ENCODE data around the gene TRPC6. TPM values are rescaled to one million over a fixed set of nuclear protein-coding genes. Genes with fewer than 3 reads are reported as not detected.

TRPC6 gene
- total RNA-seq: not detected in 2 replicates

DNA sequence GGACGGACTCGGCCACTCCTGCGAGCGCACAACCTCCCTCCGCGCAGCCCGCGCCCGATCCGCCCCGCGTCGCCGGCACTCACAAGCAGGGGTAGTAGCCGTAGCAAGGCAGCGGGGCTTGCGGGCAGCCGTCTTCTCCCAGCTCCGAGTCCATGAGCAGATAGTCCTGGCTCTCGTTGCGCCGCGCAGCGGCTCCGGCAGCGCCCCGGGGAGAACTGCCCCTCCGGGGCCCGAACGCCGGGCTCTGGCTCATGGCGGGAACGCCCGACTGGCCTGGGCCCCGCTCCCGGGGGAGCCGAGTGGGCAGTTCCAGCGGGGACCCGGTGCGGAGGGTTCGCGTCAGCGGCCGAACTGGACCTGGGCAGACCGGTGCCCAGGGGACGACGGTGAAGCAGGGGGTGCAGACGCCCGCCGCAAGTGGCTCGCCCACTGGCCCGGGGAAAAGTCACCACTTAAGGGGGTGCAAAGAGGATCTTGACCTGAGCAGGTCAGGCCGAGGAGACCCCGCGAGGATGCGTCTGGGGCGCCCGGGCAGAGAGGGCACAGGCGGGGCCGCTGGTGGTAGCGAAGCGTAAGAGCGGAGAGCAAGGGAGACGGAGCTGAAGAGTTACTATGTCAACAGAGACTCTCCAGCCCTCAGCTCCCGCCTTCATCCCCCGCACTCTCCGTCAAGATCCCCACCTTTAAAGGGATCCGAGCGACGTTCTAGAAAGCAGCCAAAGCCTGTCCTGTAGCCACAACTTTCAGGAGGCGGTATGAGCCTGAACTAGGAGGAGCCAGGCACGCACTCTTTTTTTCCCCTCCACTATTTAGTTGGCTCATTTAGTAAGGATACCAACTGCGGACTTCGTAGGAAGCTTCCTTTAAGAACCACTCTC, at the start of gene TRPC6:
Gene TRPC6 (minus strand): TSS at position 757 of the 878 bp plus-strand sequence. CDS start 504 bp downstream, at position 253.
- H3K4me3 Mint-ChIP-seq (ENCODE audit: low read depth): no peak within 1 kb of the TSS
- peaks cover 6% of the 10 kb centered on the region for H3K9me3 Mint-ChIP-seq
- H3K27ac Mint-ChIP-seq: no peak within 1 kb of the TSS
- peaks cover 19% of the 10 kb centered on the region for H3K27me3 Mint-ChIP-seq (ENCODE audit: low read depth)
- intact Hi-C loops (cut with micrococcal nuclease): no loop called here
- DNase-seq (ENCODE audit: low spot score): no peak
- no peaks in the 10 kb centered on the region for H3K4me1 Mint-ChIP-seq (ENCODE audit: low read depth)
- no peaks in the 10 kb centered on the region for H3K36me3 Mint-ChIP-seq (ENCODE audit: low read depth)

DNA sequence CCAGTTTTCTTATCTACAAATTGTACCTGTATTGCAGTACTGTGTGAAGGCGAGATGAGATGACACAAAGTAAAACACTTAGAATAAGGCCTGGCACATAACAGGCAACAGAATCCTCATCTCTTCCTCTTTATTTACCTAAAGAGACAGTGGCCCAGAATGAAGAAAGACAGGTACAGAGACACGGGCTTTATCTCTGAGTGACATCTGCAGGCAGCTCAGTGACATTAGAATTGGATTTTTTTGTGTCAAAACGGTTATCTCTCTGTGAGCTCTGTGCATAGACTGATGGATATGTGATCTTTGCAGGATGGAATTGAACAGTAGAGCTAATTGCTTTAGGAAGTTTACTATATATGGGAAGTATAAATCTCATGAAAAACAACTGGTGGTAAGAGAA, 36.2 kb upstream of the TRPC6 start:
- Mint-ChIP-seq H3K27me3 (ENCODE audit: low read depth) (no peaks in the 10 kb centered on the region), H3K4me1 (ENCODE audit: low read depth) (no peaks in the 10 kb centered on the region), H3K4me3 (ENCODE audit: low read depth) (no peak overlapping the region), H3K27ac (no peak overlapping the region), H3K9me3 (no peaks in the 10 kb centered on the region), H3K36me3 (ENCODE audit: low read depth) (no peaks in the 10 kb centered on the region)
- no peak for DNase-seq (ENCODE audit: low spot score)
- intact Hi-C loops (cut with micrococcal nuclease): no loop called here

DNA sequence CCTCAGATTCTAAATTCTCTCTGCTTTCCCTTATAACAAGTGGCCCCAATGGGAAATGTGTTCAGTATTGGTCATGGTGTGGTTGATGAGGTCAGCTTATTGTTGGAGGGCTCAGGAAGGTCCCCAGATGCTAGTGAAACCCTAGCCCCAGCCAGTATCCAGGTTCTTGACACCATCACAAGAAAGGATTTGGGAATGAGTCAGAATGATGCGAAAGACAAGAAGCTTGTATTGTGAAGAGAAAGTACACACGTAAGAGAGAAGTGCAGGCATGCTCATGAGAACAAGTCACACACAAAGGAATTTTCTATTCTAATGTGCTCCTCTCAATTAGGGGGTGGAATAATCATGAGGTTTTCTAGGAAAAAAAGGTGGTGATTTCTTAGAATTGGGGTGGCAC, 34.9 kb upstream of the TRPC6 start:
- Mint-ChIP-seq H3K27me3 (ENCODE audit: low read depth) (no peaks in the 10 kb centered on the region), H3K4me1 (ENCODE audit: low read depth) (no peaks in the 10 kb centered on the region), H3K9me3 (no peaks in the 10 kb centered on the region), H3K36me3 (ENCODE audit: low read depth) (no peaks in the 10 kb centered on the region), H3K4me3 (ENCODE audit: low read depth) (no peak overlapping the region), H3K27ac (no peak overlapping the region)
- no peak for DNase-seq (ENCODE audit: low spot score)
- intact Hi-C loops (cut with micrococcal nuclease): no loop called here

DNA sequence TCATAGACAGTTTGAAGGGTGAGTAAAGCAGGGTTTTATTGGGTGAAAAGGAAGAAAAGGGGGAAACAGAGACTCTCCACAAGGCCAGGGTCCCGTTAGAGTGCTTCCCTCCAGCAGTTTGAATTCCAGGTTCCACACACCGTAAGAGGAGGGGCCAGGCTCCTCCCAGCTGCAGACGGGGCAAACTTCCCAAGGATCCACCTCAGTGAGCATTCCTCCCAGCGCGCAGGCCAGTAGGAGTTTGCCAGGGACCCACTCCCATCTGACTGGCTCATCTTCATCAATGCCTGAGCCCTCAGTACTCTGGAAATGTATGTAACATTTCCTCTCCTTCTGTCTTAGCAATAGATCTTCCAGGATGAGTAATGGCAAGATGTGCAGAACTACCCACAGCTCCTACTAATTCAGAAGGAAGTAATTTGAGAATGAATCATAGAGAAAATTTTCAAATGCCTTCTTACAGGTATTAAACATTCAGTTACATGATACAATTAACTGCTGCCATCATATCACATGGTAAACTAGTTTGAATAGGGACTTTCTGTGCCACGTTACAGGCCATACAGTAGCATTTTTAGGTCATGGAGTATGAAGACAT, 34.0 kb upstream of the TRPC6 start:
- Mint-ChIP-seq H3K36me3 (ENCODE audit: low read depth) (no peaks in the 10 kb centered on the region), H3K9me3 (no peaks in the 10 kb centered on the region), H3K4me3 (ENCODE audit: low read depth) (no peak overlapping the region), H3K27ac (no peak overlapping the region), H3K4me1 (ENCODE audit: low read depth) (no peaks in the 10 kb centered on the region), H3K27me3 (ENCODE audit: low read depth) (no peaks in the 10 kb centered on the region)
- DNase-seq (ENCODE audit: low spot score): no peak
- intact Hi-C loops (cut with micrococcal nuclease): no loop called here

DNA sequence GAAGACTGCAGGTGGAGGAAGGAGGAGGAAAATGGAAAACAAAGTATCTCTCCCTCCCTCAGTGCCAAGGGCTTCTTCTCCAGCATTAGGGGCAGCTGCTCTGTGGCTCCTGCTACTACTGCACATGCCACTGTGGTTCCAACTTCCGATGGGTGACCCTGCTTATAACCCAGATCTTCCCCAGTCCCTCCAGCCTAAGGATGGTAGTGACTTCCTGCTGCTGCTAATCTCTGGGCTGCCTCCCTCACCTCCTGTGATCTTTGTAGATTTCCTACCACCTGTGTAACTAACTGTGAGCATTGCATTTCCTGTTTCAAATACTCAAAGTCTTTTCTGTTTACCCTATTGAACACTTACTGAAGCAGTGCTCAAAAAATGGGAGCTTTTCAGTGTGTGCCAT, 28.7 kb upstream of the TRPC6 start:
- Mint-ChIP-seq H3K4me1 (ENCODE audit: low read depth) (no peaks in the 10 kb centered on the region), H3K4me3 (ENCODE audit: low read depth) (no peak overlapping the region), H3K9me3 (no peaks in the 10 kb centered on the region), H3K27me3 (ENCODE audit: low read depth) (no peaks in the 10 kb centered on the region), H3K36me3 (ENCODE audit: low read depth) (no peaks in the 10 kb centered on the region), H3K27ac (no peak overlapping the region)
- DNase-seq (ENCODE audit: low spot score): no peak
- intact Hi-C loops (cut with micrococcal nuclease): no loop called here

DNA sequence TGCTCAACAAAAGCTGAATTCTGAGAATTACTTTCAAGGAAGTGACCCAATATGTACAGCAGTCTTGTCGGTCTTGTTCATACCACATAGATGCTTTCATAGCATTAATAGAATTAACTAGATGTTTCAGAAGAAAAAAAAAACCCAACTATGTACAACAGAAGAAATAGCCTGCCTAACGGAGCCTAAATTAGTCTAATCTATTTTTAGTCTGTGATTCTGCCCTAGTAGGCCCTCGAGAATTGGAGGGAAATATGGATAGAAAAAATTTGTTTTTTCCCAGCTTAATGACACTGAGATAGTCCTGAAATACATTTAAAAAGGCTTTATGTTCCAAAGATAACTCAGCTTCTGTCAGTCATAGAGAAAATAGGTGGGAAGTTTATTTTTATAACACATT, 17.1 kb upstream of the TRPC6 start:
- H3K9me3 Mint-ChIP-seq: no peaks in the 10 kb centered on the region
- no peak overlapping the region for H3K27ac Mint-ChIP-seq
- no peaks in the 10 kb centered on the region for H3K27me3 Mint-ChIP-seq (ENCODE audit: low read depth)
- no peaks in the 10 kb centered on the region for H3K4me1 Mint-ChIP-seq (ENCODE audit: low read depth)
- DNase-seq (ENCODE audit: low spot score): no peak
- H3K36me3 Mint-ChIP-seq (ENCODE audit: low read depth): no peaks in the 10 kb centered on the region
- intact Hi-C loops (cut with micrococcal nuclease): no loop called here
- no peak overlapping the region for H3K4me3 Mint-ChIP-seq (ENCODE audit: low read depth)

DNA sequence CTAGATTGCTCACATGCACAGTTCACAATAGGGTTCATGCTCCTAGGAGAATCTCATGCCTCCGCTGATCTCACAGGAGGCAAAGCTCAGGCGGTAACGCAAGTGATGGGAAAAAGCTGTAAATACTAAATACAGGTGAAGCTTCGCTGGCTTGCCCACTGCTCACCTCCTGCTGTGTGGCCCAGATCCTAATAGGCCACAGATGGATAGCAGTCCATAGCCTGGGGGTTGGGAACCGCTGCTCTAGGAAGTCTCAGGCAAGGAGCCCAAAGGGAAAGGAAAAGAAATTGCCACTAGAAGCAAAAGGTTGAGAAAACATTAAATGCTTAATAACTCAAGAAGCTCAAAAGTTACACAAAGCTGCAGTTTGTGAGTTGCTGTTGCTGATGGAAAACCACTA, 3.2 kb upstream of the TRPC6 start:
- DNase-seq (ENCODE audit: low spot score): no peak
- peaks cover 15% of the 10 kb centered on the region for H3K27me3 Mint-ChIP-seq (ENCODE audit: low read depth)
- H3K36me3 Mint-ChIP-seq (ENCODE audit: low read depth): no peaks in the 10 kb centered on the region
- H3K4me3 Mint-ChIP-seq (ENCODE audit: low read depth): no peak overlapping the region
- intact Hi-C loops (cut with micrococcal nuclease): no loop called here
- no peaks in the 10 kb centered on the region for H3K9me3 Mint-ChIP-seq
- no peak overlapping the region for H3K27ac Mint-ChIP-seq
- no peaks in the 10 kb centered on the region for H3K4me1 Mint-ChIP-seq (ENCODE audit: low read depth)

DNA sequence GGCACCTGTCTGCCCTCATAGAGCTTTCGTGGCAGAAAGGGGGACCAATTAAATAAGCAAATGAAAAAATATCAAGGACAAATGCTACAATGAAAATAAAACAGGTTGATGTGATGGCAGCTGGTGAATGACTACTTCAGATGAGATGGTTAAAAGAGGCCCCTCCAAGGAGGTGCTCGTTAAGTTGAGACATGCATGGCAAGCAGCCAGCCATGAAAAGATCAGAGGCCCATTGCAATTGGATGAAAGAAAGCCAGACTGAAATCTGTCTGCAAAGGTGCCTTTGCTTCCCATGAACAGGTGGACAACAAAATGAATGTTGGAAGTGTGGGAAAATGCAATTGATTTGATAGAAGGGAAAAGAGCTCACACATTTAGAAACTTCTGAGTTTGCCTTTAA, 848 bp upstream of the TRPC6 start:
- H3K27me3 Mint-ChIP-seq (ENCODE audit: low read depth): peaks cover 19% of the 10 kb centered on the region
- H3K4me3 Mint-ChIP-seq (ENCODE audit: low read depth): no peak overlapping the region
- H3K36me3 Mint-ChIP-seq (ENCODE audit: low read depth): no peaks in the 10 kb centered on the region
- H3K4me1 Mint-ChIP-seq (ENCODE audit: low read depth): no peaks in the 10 kb centered on the region
- no peak overlapping the region for H3K27ac Mint-ChIP-seq
- peaks cover 2% of the 10 kb centered on the region for H3K9me3 Mint-ChIP-seq
- DNase-seq (ENCODE audit: low spot score): no peak
- intact Hi-C loops (cut with micrococcal nuclease): no loop called here

DNA sequence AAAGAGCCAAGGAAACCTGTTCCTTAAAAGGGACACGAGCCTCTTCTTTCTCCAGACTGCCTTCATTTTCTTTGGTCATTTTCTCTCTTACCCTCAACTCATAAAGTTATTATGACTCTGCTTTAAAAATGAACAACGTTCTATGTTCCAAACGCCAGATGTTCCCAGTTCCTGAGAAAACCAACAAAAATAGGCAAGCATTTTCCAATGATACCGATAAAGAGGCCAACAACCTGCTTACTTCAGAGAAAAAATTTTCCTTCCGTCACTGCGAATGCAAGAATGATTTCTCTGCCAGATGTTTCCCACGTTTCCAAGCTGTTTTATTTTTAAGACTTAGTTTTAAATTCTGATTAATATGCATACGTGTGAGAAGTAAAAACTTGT, 315 bp upstream of the TRPC6 start:
- Mint-ChIP-seq H3K27ac (no peak overlapping the region), H3K4me3 (ENCODE audit: low read depth) (no peak overlapping the region), H3K4me1 (ENCODE audit: low read depth) (no peaks in the 10 kb centered on the region), H3K9me3 (peaks cover 6% of the 10 kb centered on the region), H3K36me3 (ENCODE audit: low read depth) (no peaks in the 10 kb centered on the region), H3K27me3 (ENCODE audit: low read depth) (peaks cover 19% of the 10 kb centered on the region)
- no peak for DNase-seq (ENCODE audit: low spot score)
- intact Hi-C loops (cut with micrococcal nuclease): no loop called here

DNA sequence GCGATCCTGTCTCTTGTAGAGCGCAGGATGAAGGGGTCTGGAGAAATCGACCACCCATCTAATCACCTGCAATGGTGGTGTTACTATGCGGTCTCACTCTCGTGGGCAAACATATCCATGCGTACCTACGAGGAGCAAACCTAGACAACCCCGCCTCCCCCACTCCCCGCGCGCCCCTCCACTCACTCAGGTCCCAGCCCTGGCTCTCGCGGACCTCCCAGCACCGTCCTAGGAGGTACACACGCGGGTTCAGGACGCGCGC, 887 bp downstream of the TRPC6 start:
- intact Hi-C loops (cut with micrococcal nuclease): no loop called here
- Mint-ChIP-seq H3K27me3 (ENCODE audit: low read depth) (peaks cover 19% of the 10 kb centered on the region), H3K4me1 (ENCODE audit: low read depth) (no peaks in the 10 kb centered on the region), H3K4me3 (ENCODE audit: low read depth) (no peak overlapping the region), H3K36me3 (ENCODE audit: low read depth) (no peaks in the 10 kb centered on the region), H3K27ac (no peak overlapping the region), H3K9me3 (peaks cover 6% of the 10 kb centered on the region)
- no peak for DNase-seq (ENCODE audit: low spot score)

DNA sequence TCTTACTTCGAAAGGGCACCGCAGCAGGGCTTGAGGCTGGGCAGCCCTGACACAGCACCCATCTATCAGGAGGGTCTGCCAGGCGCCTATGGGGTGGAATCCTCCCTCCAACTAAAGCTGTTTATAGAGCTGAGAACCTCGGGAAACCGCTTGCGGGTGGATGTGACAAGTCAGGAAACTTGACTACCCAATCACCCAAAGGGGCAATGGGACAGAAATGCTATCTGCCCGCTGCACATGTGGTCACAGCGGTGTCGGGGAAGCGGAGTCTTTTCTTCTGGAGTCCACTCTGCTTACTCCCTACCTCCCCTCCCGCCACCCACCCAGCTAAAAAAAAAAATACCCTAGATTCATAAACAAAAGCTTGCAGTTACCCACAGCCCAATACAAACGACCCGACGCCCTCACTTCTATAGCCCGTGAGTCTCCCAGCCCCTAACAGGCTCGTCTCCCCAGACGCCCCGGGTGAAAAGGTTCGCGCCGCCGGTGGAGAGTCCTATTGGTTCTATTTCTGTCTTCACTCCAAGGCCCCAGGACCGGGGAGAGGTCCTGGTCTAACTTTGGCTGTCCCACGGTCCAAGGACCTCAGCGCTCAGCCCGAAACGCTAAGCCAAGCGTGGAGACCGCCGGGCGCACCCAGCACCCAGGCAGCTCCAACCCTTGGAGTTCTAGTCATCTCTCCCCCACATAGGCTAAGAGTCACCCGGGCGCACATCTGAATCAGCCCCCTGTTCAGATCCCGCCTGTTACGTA, 1.4 kb downstream of the TRPC6 start:
- Mint-ChIP-seq H3K4me3 (ENCODE audit: low read depth) (no peak overlapping the region), H3K9me3 (peaks cover 6% of the 10 kb centered on the region), H3K27me3 (ENCODE audit: low read depth) (peaks cover 19% of the 10 kb centered on the region), H3K4me1 (ENCODE audit: low read depth) (no peaks in the 10 kb centered on the region), H3K27ac (no peak overlapping the region), H3K36me3 (ENCODE audit: low read depth) (no peaks in the 10 kb centered on the region)
- no peak for DNase-seq (ENCODE audit: low spot score)
- intact Hi-C loops (cut with micrococcal nuclease): no loop called here

DNA sequence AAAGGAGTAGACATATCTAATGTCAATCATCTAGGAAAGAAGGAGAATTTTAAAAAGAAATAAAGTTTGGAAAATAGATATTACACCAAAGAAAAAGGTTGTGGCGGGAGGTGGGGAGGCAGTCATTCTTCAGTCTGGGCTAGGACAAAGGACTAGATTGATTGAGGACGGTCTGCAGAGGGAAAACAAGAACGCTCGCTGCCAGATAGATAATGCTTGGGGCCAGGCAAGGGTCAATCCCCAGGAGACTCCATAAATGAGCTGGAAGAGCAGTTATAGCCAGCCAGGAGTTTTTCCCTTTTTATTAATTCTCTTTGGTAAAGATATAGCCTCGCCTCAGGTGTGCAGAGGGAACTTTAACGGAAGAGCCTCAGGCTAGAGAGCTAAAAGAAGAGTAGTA, 6.3 kb downstream of the TRPC6 start:
- H3K9me3 Mint-ChIP-seq: peaks cover 6% of the 10 kb centered on the region
- intact Hi-C loops (cut with micrococcal nuclease): no loop called here
- H3K4me3 Mint-ChIP-seq (ENCODE audit: low read depth): no peak overlapping the region
- no peak overlapping the region for H3K27ac Mint-ChIP-seq
- peaks cover 7% of the 10 kb centered on the region for H3K27me3 Mint-ChIP-seq (ENCODE audit: low read depth)
- H3K36me3 Mint-ChIP-seq (ENCODE audit: low read depth): no peaks in the 10 kb centered on the region
- no peaks in the 10 kb centered on the region for H3K4me1 Mint-ChIP-seq (ENCODE audit: low read depth)
- DNase-seq (ENCODE audit: low spot score): no peak

DNA sequence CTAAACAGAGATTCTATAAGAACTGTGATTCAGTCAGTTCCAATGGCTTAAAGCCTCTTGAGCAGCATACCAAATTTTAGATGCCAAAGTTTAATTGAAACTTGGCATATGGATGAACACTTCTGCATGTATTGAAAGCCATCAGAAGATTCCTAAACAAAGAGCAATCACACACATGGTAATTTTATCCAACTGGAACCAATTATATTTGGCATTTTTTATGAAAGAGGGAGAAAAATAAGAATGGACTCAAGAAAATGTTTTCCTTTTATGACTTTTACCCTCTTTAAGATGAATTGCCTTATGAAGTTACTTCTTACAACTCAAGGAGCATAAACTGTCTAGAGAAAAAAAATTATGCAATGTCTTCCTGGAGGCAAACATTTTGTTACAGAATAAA, 7.4 kb downstream of the TRPC6 start:
- H3K27me3 Mint-ChIP-seq (ENCODE audit: low read depth): peaks cover 5% of the 10 kb centered on the region
- H3K36me3 Mint-ChIP-seq (ENCODE audit: low read depth): no peaks in the 10 kb centered on the region
- H3K9me3 Mint-ChIP-seq: peaks cover 6% of the 10 kb centered on the region
- intact Hi-C loops (cut with micrococcal nuclease): no loop called here
- DNase-seq (ENCODE audit: low spot score): no peak
- H3K4me1 Mint-ChIP-seq (ENCODE audit: low read depth): no peaks in the 10 kb centered on the region
- H3K27ac Mint-ChIP-seq: no peak overlapping the region
- H3K4me3 Mint-ChIP-seq (ENCODE audit: low read depth): no peak overlapping the region
